ENCODE data around the gene RIOK2.
"Not testable (repeated sequence)": the region's sequence is repeated elsewhere in the genome, so short reads cannot be mapped to it uniquely, and the experiment has no call there.

Gene RIOK2

GRCh38 chr5:97167435-97167834 lies 15.6 kb downstream of the RIOK2 start:
- no peak for DNase-seq (ENCODE audit: low spot score)

- no peak for DNase-seq (ENCODE audit: low spot score)
Measured at GRCh38 chr5:97165726-97166125, 17.3 kb downstream of the RIOK2 start.

- peak; percentile 6 for DNase-seq (ENCODE audit: low spot score)
Measured at GRCh38 chr5:97164846-97165245, 18.2 kb downstream of the RIOK2 start.

- DNase-seq (ENCODE audit: low spot score), result no peak
Measured at GRCh38 chr5:97163790-97164285, 19.2 kb downstream of the RIOK2 start.

- peak; percentile 9 for DNase-seq (ENCODE audit: low spot score)
Measured at GRCh38 chr5:97163360-97163764, 19.7 kb downstream of the RIOK2 start.

- DNase-seq (ENCODE audit: low spot score), result peak; percentile 62
Measured at GRCh38 chr5:97162045-97162444, 21.0 kb downstream of the RIOK2 start.

- no peak for DNase-seq (ENCODE audit: low spot score)
Measured at GRCh38 chr5:97157689-97158088, 25.4 kb downstream of the RIOK2 start.

GRCh38 chr5:97151370-97151769 lies 31.7 kb downstream of the RIOK2 start:
- DNase-seq (ENCODE audit: low spot score), result no peak

GRCh38 chr5:97150401-97150800 lies 32.6 kb downstream of the RIOK2 start:
- DNase-seq (ENCODE audit: low spot score), result no peak

- no peak for DNase-seq (ENCODE audit: low spot score)
Measured at GRCh38 chr5:97149709-97150108, 33.3 kb downstream of the RIOK2 start.

- no peak for DNase-seq (ENCODE audit: low spot score)
Measured at GRCh38 chr5:97148288-97148687, 34.8 kb downstream of the RIOK2 start.

GRCh38 chr5:97143704-97144103 lies 39.3 kb downstream of the RIOK2 start:
- DNase-seq (ENCODE audit: low spot score), result no peak

- DNase-seq (ENCODE audit: low spot score), result peak; percentile 61
Measured at GRCh38 chr5:97142521-97143254, 40.4 kb downstream of the RIOK2 start, which contains the start of gene LIX1. LIX1 (minus strand) TSS chr5:97142611; CDS start chr5:97142576, 35 bp downstream.

- no peak for DNase-seq (ENCODE audit: low spot score)
Measured at GRCh38 chr5:97141539-97141938, 41.5 kb downstream of the RIOK2 start.

- DNase-seq (ENCODE audit: low spot score), result no peak
Measured at GRCh38 chr5:97141031-97141430, 42.0 kb downstream of the RIOK2 start.

GRCh38 chr5:97140250-97140649 lies 42.8 kb downstream of the RIOK2 start:
- not testable (repeated sequence) for DNase-seq (ENCODE audit: low spot score)

GRCh38 chr5:97136475-97136874 lies 46.6 kb downstream of the RIOK2 start:
- DNase-seq (ENCODE audit: low spot score), result no peak

GRCh38 chr5:97135868-97136267 lies 47.2 kb downstream of the RIOK2 start:
- DNase-seq (ENCODE audit: low spot score), result no peak

- DNase-seq (ENCODE audit: low spot score), result no peak
Measured at GRCh38 chr5:97134634-97135033, 48.4 kb downstream of the RIOK2 start.

- DNase-seq (ENCODE audit: low spot score), result no peak
Measured at GRCh38 chr5:97133101-97133500, 49.9 kb downstream of the RIOK2 start.

GRCh38 chr5:97131921-97132320 lies 51.1 kb downstream of the RIOK2 start:
- DNase-seq (ENCODE audit: low spot score), result no peak

- DNase-seq (ENCODE audit: low spot score), result peak; percentile 40
Measured at GRCh38 chr5:97131139-97131710, 51.8 kb downstream of the RIOK2 start.

- DNase-seq (ENCODE audit: low spot score), result no peak
Measured at GRCh38 chr5:97127727-97128126, 55.3 kb downstream of the RIOK2 start.

All from AG08395 (cell line).